Loucy (cell line): Measurements from ENCODE around the gene WASF3.

Experiments
- H2AFZ ChIP-seq: fragments of 200-600 bp; sonication (generic); 2 replicates; pipeline ENCODE4 v1.6.0; 2016; ENCODE audit warnings: antibody characterized with exemption, mild to moderate bottlenecking, low read length, moderate library complexity
- H3F3A ChIP-seq: fragments of 200-600 bp; 2 replicates; pipeline ENCODE4 v1.6.0; 2016; ENCODE audit warnings: antibody characterized with exemption, low read depth, mild to moderate bottlenecking
- H3K27me3 ChIP-seq: fragments of 200-600 bp; sonication (generic); 2 replicates; pipeline ENCODE4 v1.6.1; 2014; ENCODE audit warnings: low read length, mild to moderate bottlenecking; ENCODE audit not compliant: insufficient read depth, poor library complexity, severe bottlenecking
- H3K36me3 ChIP-seq: fragments of 200-600 bp; sonication (generic); 2 replicates; pipeline ENCODE4 v1.6.1; 2016; ENCODE audit warnings: low read length; ENCODE audit not compliant: insufficient read depth
- H3K4me1 ChIP-seq: fragments of 200-600 bp; sonication (generic); 2 replicates; pipeline ENCODE4 v1.5.1; 2014; ENCODE audit warnings: low read length, mild to moderate bottlenecking; ENCODE audit not compliant: insufficient read depth, poor library complexity, severe bottlenecking
- H3K4me2 ChIP-seq: fragments of 200-600 bp; sonication (generic); 2 replicates; pipeline ENCODE4 v1.6.0; 2014; ENCODE audit warnings: antibody characterized with exemption, low read length, low read depth, mild to moderate bottlenecking; ENCODE audit not compliant: poor library complexity, severe bottlenecking
- H3K4me3 ChIP-seq: fragments of 200-600 bp; sonication (generic); 2 replicates; pipeline ENCODE4 v1.5.1; 2014; ENCODE audit warnings: low read length, mild to moderate bottlenecking, mixed read lengths; ENCODE audit not compliant: poor library complexity, severe bottlenecking
- H3K79me2 ChIP-seq: fragments of 200-600 bp; sonication (generic); 2 replicates; pipeline ENCODE4 v1.6.1; 2014; ENCODE audit warnings: low read length; ENCODE audit not compliant: insufficient read depth
- H3K9ac ChIP-seq: fragments of 200-600 bp; sonication (generic); 2 replicates; pipeline ENCODE4 v1.6.0; 2014; ENCODE audit warnings: mild to moderate bottlenecking, low read depth, low read length, moderate library complexity; ENCODE audit not compliant: poor library complexity, severe bottlenecking
- H3K9me2 ChIP-seq: fragments of 200-600 bp; sonication (generic); replicated peaks from 2 replicates; pipeline ENCODE4 v1.6.1; 2016; ENCODE audit warnings: low read depth, low read length, mixed read lengths
- H3K9me3 ChIP-seq: fragments of 200-600 bp; sonication (generic); 2 replicates; pipeline ENCODE4 v1.6.1; 2014; ENCODE audit warnings: mild to moderate bottlenecking, antibody characterized with exemption, low read length, low read depth; ENCODE audit not compliant: insufficient read depth
- H4K20me1 ChIP-seq: fragments of 200-600 bp; sonication (generic); 2 replicates; pipeline ENCODE4 v1.6.0; 2014; ENCODE audit warnings: antibody characterized with exemption, low read length, mild to moderate bottlenecking; ENCODE audit not compliant: insufficient read depth, poor library complexity, severe bottlenecking
- CTCF ChIP-seq: fragments of 200-600 bp; sonication (generic); conservative IDR thresholded peaks from 2 replicates; pipeline ENCODE4 v1.5.1; 2014; ENCODE audit warnings: mild to moderate bottlenecking, antibody characterized with exemption, low read length
- EZH2phosphoT487 ChIP-seq: fragments of 200-600 bp; IDR thresholded peaks from 2 replicates; pipeline ENCODE4 v1.6.1; 2018; ENCODE audit warnings: antibody characterized with exemption, mild to moderate bottlenecking, moderate library complexity, borderline replicate concordance

WASF3 gene

GRCh38 chr13:26698392-26699196 is 141.1 kb downstream of the WASF3 start:
- no peaks in the 10 kb centered on the region for H3K36me3 ChIP-seq
- no peaks in the 10 kb centered on the region for H3K9me2 ChIP-seq
- peak overlapping the region; percentile 46 for H3K4me3 ChIP-seq
- TF ChIP-seq EZH2phosphoT487 (no peak), CTCF (peak; percentile 97)
- H3K27me3 ChIP-seq = no peaks in the 10 kb centered on the region
- H3K4me2 ChIP-seq = peak overlapping the region; percentile 62
- H3K79me2 ChIP-seq = no peaks in the 10 kb centered on the region
- no peak overlapping the region for H3K9ac ChIP-seq
- H2AFZ ChIP-seq = peak overlapping the region; percentile 85
- no peaks in the 10 kb centered on the region for H3K9me3 ChIP-seq
- H3F3A ChIP-seq = no peaks in the 10 kb centered on the region
- no peaks in the 10 kb centered on the region for H4K20me1 ChIP-seq
- peaks cover 5% of the 10 kb centered on the region for H3K4me1 ChIP-seq

- Histone ChIP-seq H2AFZ (no peak overlapping the region), H3K4me1 (peaks cover 5% of the 10 kb centered on the region), H3K9ac (no peak overlapping the region)
Measured at GRCh38 chr13:26699197-26699490, 141.7 kb downstream of the WASF3 start.

GRCh38 chr13:26705536-26705935 is 148.1 kb downstream of the WASF3 start:
- no peaks in the 10 kb centered on the region for H3K9me3 ChIP-seq
- H3K36me3 ChIP-seq = no peaks in the 10 kb centered on the region
- no peaks in the 10 kb centered on the region for H3K27me3 ChIP-seq
- TF ChIP-seq EZH2phosphoT487 = no peak
- TF ChIP-seq CTCF = no peak
- H3K4me3 ChIP-seq = no peak overlapping the region
- H2AFZ ChIP-seq = no peak overlapping the region
- no peaks in the 10 kb centered on the region for H3F3A ChIP-seq
- no peaks in the 10 kb centered on the region for H3K4me1 ChIP-seq
- no peaks in the 10 kb centered on the region for H3K79me2 ChIP-seq
- H3K4me2 ChIP-seq = no peak overlapping the region
- H3K9ac ChIP-seq = no peak overlapping the region
- no peaks in the 10 kb centered on the region for H4K20me1 ChIP-seq
- no peaks in the 10 kb centered on the region for H3K9me2 ChIP-seq

More at GRCh38 chr13:26699197-26699490, 141.7 kb downstream of the WASF3 start:
- H3F3A ChIP-seq = no peaks in the 10 kb centered on the region
- no peaks in the 10 kb centered on the region for H3K79me2 ChIP-seq
- H4K20me1 ChIP-seq = no peaks in the 10 kb centered on the region
- no peaks in the 10 kb centered on the region for H3K9me3 ChIP-seq
- H3K36me3 ChIP-seq = no peaks in the 10 kb centered on the region
- no peak overlapping the region for H3K4me3 ChIP-seq
- TF ChIP-seq EZH2phosphoT487 (no peak), CTCF (no peak)
- H3K27me3 ChIP-seq = no peaks in the 10 kb centered on the region
- no peaks in the 10 kb centered on the region for H3K9me2 ChIP-seq
- no peak overlapping the region for H3K4me2 ChIP-seq
